ENCODE data around the gene DDX31. TPM values are rescaled to one million over a fixed set of nuclear protein-coding genes. Genes with fewer than 3 reads are reported as not detected.

The DDX31 gene
- total RNA-seq, 4 donors from 2014 or later, result 27.6 to 38.7 (median 31.8) TPM

DNA sequence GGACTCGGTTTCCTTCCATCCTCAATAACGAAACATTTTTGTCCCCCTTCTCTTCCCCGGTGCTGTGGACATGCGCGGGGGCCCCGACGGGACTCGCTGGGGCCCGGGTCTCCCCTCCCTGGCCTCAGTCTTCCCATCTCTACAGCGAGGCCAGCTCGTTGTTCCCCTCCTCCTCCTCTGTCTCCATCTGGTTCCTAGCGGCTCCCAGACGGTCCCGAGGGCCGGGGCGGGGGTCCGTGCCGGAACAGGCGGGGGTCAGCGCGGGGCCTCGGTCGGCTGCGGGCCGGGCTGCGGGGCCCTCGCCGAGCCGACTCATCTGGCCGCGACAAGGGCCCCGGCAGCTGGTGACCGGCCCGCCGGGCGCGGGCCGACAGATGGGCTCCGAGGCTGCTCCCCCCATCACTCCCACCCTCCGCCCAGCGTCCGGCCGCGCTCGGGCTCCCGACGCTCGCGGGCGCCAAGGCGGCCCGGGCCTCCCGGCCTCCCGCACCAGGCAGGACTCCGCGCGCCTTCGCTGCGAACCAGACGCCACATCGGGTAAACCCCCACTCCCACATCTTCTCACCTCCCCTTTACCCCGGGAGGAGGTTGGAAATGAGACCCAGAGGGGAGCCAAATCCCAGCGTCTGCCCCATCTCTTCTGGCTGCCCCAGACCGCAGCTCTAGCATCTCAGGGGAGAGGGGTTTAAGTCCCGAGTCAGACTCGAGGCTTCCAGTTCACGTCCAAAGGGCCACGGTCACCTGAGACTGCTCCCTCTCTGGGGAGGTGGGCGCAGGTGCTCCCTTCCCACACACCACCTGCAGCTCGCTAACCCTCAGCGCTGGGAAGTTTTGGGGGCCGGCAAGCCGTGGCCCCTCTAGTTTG is 79.2 kb downstream of the DDX31 start:
- Histone ChIP-seq H3K27me3 (peaks cover 0 to 68% of the 10 kb centered on the region in 2 donors), H3K9me3 (no peaks in the 10 kb centered on the region), H3K27ac (no peak overlapping the region), H3K4me1 (peaks cover 0 to 33% (median 2%) of the 10 kb centered on the region in 4 donors), H3K4me3 (no peak overlapping the region), H3K36me3 (peaks cover 0 to 31% (median 8%) of the 10 kb centered on the region in 3 donors)
- 1 to 4% methylated on average over 31 to 35 of the region's 73 CpGs for WGBS, 2 donors
- DNase-seq (ENCODE audit: low spot score in 2 of 2), result no peak
- TF ChIP-seq POLR2A (IDR thresholded peaks at IDR 0.05) (no peak), EP300 (IDR thresholded peaks at IDR 0.05) (no peak)
- TF ChIP-seq, protein P1, sequence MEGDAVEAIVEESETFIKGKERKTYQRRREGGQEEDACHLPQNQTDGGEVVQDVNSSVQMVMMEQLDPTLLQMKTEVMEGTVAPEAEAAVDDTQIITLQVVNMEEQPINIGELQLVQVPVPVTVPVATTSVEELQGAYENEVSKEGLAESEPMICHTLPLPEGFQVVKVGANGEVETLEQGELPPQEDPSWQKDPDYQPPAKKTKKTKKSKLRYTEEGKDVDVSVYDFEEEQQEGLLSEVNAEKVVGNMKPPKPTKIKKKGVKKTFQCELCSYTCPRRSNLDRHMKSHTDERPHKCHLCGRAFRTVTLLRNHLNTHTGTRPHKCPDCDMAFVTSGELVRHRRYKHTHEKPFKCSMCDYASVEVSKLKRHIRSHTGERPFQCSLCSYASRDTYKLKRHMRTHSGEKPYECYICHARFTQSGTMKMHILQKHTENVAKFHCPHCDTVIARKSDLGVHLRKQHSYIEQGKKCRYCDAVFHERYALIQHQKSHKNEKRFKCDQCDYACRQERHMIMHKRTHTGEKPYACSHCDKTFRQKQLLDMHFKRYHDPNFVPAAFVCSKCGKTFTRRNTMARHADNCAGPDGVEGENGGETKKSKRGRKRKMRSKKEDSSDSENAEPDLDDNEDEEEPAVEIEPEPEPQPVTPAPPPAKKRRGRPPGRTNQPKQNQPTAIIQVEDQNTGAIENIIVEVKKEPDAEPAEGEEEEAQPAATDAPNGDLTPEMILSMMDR (IDR thresholded peaks at IDR 0.05), result no peak

DNA sequence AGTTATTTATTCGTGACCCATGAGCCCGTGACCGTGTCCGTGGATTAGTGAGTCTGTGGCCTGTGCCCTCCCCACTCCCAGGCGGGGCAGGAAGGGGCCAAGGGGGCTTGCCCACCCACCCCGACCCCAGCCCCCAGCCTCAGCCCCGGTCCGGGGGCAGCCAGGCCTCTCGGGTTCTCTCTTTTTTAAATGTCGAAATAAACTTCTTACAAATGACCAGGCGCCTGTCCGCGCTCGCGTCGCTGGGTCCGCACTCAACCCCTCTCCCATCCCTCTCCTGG is 79.8 kb downstream of the DDX31 start:
- Histone ChIP-seq H3K9me3 (no peaks in the 10 kb centered on the region), H3K27me3 (peaks cover 0 to 71% of the 10 kb centered on the region in 2 donors), H3K27ac (no peak overlapping the region), H3K4me1 (peaks cover 0 to 33% (median 2%) of the 10 kb centered on the region in 4 donors), H3K4me3 (no peak overlapping the region), H3K36me3 (peaks cover 0 to 25% (median 7%) of the 10 kb centered on the region in 3 donors)
- WGBS, 2 donors, result 2% methylated on average over 12 to 17 of the region's 17 CpGs
- no peak for TF ChIP-seq EP300 (IDR thresholded peaks at IDR 0.05)
- TF ChIP-seq, protein P1 (IDR thresholded peaks at IDR 0.05), result no peak
- no peak for TF ChIP-seq POLR2A (IDR thresholded peaks at IDR 0.05)
- no peak for DNase-seq (ENCODE audit: low spot score in 2 of 2)

DNA sequence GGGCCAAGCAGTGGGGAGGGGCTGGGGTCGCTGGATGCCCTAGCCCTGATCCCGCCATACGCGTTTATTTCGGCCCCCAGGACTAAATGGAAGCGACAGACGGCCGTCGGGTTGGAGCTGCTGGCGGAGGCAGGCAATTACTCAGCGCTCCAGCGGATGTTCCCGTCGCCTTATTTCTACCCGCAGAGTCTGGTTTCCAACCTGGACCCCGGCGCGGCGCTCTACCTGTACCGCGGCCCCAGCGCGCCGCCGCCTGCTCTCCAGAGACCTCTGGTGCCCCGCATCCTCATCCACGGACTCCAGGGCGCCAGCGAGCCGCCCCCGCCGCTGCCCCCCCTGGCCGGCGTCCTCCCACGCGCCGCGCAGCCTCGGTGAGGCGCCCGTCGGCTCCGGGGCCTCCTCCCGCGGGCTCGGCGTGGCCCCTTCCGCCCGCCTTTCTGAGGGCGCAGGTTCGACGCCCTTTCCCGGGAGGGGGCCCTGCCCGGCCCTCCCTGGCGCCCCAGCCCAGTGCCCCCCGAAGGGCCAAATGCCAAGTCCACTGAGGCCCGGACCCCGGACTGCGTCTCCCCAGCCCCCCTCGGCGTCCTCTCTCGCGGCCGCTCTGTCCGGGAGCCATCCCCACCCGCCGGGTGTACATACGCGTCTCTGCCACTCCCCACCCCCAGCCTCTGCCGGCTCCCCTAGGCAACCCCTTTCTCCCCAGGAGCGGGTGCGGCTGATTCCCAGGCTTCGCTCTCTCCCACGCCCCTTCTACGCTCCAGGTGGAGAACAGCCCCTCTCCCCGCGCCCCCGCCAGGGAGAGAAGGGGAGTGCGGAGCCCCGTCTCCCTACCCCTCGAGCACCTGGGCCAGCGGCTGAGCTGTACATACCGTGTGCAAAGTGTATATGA is 80.4 kb downstream of the DDX31 start:
- H3K4me1 ChIP-seq, result peaks cover 0 to 33% (median 2%) of the 10 kb centered on the region in 4 donors
- peaks cover 0 to 19% (median 1%) of the 10 kb centered on the region in 3 donors for H3K36me3 ChIP-seq
- no peaks in the 10 kb centered on the region for H3K9me3 ChIP-seq
- no peak overlapping the region for H3K4me3 ChIP-seq
- TF ChIP-seq, protein P1 (IDR thresholded peaks at IDR 0.05), result no peak
- no peak for TF ChIP-seq POLR2A (IDR thresholded peaks at IDR 0.05)
- TF ChIP-seq EP300 (IDR thresholded peaks at IDR 0.05), result no peak
- DNase-seq (ENCODE audit: low spot score in 2 of 2), result no peak
- 3 to 4% methylated on average over 37 to 63 of the region's 83 CpGs for WGBS, 2 donors
- H3K27me3 ChIP-seq, result peaks cover 0 to 77% of the 10 kb centered on the region in 2 donors
- no peak overlapping the region for H3K27ac ChIP-seq

DNA sequence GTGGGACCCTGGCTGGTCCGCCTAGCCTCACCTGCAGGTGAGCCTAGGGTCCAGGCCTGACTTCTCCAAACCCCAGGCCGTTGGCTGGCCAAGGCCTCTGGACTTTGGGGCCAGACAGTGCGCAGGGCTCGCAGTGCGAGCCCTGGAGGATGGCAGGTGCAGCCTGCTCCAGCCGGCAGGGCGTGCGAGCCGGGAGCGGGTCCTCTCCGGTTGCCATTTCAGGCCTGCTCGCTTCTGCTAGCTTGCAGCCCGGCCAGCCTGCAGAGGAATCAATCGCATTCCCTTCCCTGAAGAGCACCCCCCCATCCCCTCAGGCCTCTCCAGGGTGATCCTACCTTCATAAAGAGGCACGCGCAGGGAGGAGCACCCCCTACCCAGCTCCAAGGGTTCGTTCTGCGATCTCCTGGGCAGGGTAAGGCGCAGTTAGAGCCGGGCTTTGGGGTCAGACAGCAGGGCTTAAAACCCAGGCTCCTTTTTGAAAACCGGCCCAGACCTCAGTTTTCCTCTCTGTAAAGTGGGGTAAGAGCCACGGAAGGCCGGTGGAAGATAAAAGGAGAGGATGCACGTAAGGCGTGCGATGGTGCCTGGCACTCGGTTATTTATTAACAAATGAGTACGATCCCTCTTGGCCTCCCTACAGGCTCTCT is 81.2 kb downstream of the DDX31 start:
- TF ChIP-seq POLR2A (IDR thresholded peaks at IDR 0.05), result no peak
- TF ChIP-seq, protein P1 (IDR thresholded peaks at IDR 0.05), result no peak
- no peak for TF ChIP-seq EP300 (IDR thresholded peaks at IDR 0.05)
- DNase-seq (ENCODE audit: low spot score in 2 of 2), result no peak
- Histone ChIP-seq H3K4me3 (no peak overlapping the region), H3K4me1 (peaks cover 0 to 33% (median 2%) of the 10 kb centered on the region in 4 donors), H3K36me3 (peaks cover 0 to 12% (median 0%) of the 10 kb centered on the region in 3 donors), H3K9me3 (no peaks in the 10 kb centered on the region), H3K27ac (no peak overlapping the region), H3K27me3 (peaks cover 0 to 85% of the 10 kb centered on the region in 2 donors)
- WGBS, 2 donors, result 6 to 7% methylated on average over 12 to 28 of the region's 28 CpGs
